ENCODE data around the gene UGDH. TPM values are rescaled to one million over a fixed set of nuclear protein-coding genes. Genes with fewer than 3 reads are reported as not detected.

UGDH gene
- total and polyA plus RNA-seq, 9 of the 15 experiments (the other 6 are each of a cell fraction or from before 2014, with no cell fraction given) = 5.5 to 21.7 (median 16.2) TPM

- TF ChIP-seq BCLAF1 (IDR thresholded peaks at IDR 0.05; ENCODE audit: borderline replicate concordance in 1 of 2, control insufficient read depth in 1 of 2, low read depth in 2 of 2, low read length in 1 of 2) (no peak), PTTG1 (tag; IDR thresholded peaks at IDR 0.05; ENCODE audit: low read depth) (no peak), ZNF143 (CRISPR knock-in tag; IDR thresholded peaks at IDR 0.05) (no peak; the same call in 1 of the 2 replicates), CBFB (CRISPR knock-in tag; IDR thresholded peaks at IDR 0.05) (no peak), KAT7 (CRISPR knock-in tag; IDR thresholded peaks at IDR 0.05; ENCODE audit: borderline replicate concordance) (peak; percentile 57; the same call in 1 of the 2 replicates), DEAF1 (CRISPR knock-in tag; IDR thresholded peaks at IDR 0.05) (0 out of 2 replicates have a peak, but pooled peaks have one; percentile 26), MEIS2 (IDR thresholded peaks at IDR 0.05; ENCODE audit: partially characterized antibody) (no peak), TOE1 (IDR thresholded peaks at IDR 0.05; ENCODE audit: borderline replicate concordance) (peak; percentile 91), TOE1 (CRISPR knock-in tag; IDR thresholded peaks at IDR 0.05; ENCODE audit: borderline replicate concordance, low read depth) (no peak), NR1H2 (CRISPR knock-in tag; IDR thresholded peaks at IDR 0.05) (no peak), ZNF408 (CRISPR knock-in tag; IDR thresholded peaks at IDR 0.05; ENCODE audit: low read depth) (no peak), ILK (tag; IDR thresholded peaks at IDR 0.05; ENCODE audit: borderline replicate concordance, low read depth) (no peak), ATF1 (CRISPR knock-in tag; IDR thresholded peaks at IDR 0.05) (no peak), ATF1 (tag; IDR thresholded peaks at IDR 0.05) (peak; percentile 95), ZNF280B (CRISPR knock-in tag; IDR thresholded peaks at IDR 0.05) (no peak), TEAD2 (tag; IDR thresholded peaks at IDR 0.05) (no peak), MAFK (IDR thresholded peaks at IDR 0.05; ENCODE audit: low read length) (peak; percentile 1; the same call in 1 of the 2 replicates), ZNF696 (CRISPR knock-in tag; conservative IDR thresholded peaks at IDR 0.05) (no peak), SMAD1 (IDR thresholded peaks at IDR 0.05; ENCODE audit: low read depth, low read length, partially characterized antibody) (no peak), ETV1 (tag; conservative IDR thresholded peaks at IDR 0.05; ENCODE audit: low read depth) (peak; percentile 89), EP400 (IDR thresholded peaks at IDR 0.05) (peak; percentile 100), CBX1 (IDR thresholded peaks at IDR 0.05; ENCODE audit: low read depth) (peak; percentile 35; the same call in 1 of the 2 replicates)
Measured at GRCh38 chr4:39527296-39528060, at the start of gene UGDH (continued).
